Measurements from ENCODE around the gene LSM8.

DNA sequence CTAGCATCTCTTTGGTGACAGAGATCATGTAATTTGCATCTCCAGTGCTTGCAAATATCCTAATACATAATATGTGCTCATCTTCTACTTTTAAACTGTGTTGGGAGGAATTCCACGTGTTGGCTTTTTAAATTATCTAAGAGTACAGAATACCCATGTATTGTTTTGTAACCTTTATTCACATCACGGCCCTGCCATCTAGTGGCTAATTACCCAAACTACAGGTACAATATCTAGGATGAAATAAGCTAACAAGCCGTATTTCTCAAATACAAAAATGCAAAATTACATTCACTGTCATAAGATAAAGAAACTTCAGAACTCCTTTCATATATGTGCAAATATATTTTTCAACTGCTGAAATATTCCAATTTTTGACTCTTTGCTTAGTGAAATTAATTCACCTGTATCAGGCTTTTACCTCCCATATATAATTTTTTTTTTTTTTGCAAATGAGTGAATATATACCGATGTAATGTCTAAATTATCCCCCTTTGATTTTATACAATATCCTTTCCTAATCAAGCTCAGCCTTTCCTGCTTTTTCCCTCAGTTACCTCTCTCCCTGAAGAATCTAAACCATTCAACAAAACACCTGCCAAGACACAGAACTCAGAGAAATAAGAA is 30.3 kb upstream of the LSM8 start:
- no peak for TF ChIP-seq ZFP3 (CRISPR knock-in tag; IDR thresholded peaks at IDR 0.05)
- TF ChIP-seq, protein P1, sequence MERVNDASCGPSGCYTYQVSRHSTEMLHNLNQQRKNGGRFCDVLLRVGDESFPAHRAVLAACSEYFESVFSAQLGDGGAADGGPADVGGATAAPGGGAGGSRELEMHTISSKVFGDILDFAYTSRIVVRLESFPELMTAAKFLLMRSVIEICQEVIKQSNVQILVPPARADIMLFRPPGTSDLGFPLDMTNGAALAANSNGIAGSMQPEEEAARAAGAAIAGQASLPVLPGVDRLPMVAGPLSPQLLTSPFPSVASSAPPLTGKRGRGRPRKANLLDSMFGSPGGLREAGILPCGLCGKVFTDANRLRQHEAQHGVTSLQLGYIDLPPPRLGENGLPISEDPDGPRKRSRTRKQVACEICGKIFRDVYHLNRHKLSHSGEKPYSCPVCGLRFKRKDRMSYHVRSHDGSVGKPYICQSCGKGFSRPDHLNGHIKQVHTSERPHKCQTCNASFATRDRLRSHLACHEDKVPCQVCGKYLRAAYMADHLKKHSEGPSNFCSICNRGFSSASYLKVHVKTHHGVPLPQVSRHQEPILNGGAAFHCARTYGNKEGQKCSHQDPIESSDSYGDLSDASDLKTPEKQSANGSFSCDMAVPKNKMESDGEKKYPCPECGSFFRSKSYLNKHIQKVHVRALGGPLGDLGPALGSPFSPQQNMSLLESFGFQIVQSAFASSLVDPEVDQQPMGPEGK (CRISPR knock-in tag; IDR thresholded peaks at IDR 0.05; ENCODE audit: borderline replicate concordance): no peak
